ENCODE measurements around the gene ADAMTSL1. TPM values are rescaled to one million over a fixed set of nuclear protein-coding genes. Genes with fewer than 3 reads are reported as not detected.
A peak's percentile ranks its signal among the peaks of the same experiment; 100 is the strongest.

ADAMTSL1 gene
- total and polyA plus RNA-seq, 2 experiments from 2014 or later: 2.3 to 5.0 TPM

- ATAC-seq (no peak), DNase-seq (ENCODE audit: low spot score) (no peak)
- peak overlapping the region; percentile 69 for H3K4me2 ChIP-seq
- H4K20me1 ChIP-seq (replicated peaks; ENCODE audit: insufficient read depth): no peaks in the 10 kb centered on the region
- Mint-ChIP-seq H3K9me3 (peaks cover 3% of the 10 kb centered on the region; the same call in 2 of the 3 replicates), H3K4me1 (peaks cover 47% of the 10 kb centered on the region), H3K27ac (no peak overlapping the region), H3K36me3 (ENCODE audit: low read depth) (0 out of 3 replicates have a peak, but pooled peaks cover 2% of the 10 kb centered on the region), H3K4me3 (no peak overlapping the region), H3K27me3 (ENCODE audit: insufficient read depth, low read depth, poor library complexity) (peaks cover 3% of the 10 kb centered on the region)
- H3K4me3 ChIP-seq: no peak overlapping the region; the same call in 1 of the 2 replicates
- H3F3A ChIP-seq (replicated peaks; ENCODE audit: low read depth): no peaks in the 10 kb centered on the region; the same call in 1 of the 2 replicates
- H3K27ac ChIP-seq (ENCODE audit: low read depth): no peak overlapping the region
- TF ChIP-seq CTCF (conservative IDR thresholded peaks at IDR 0.05; ENCODE audit: low read depth in 2 of 2): no peak
- no peak for TF ChIP-seq EZH2phosphoT487 (IDR thresholded peaks at IDR 0.05; ENCODE audit: unreplicated experiment)
- TF ChIP-seq ETS1 (IDR thresholded peaks at IDR 0.05): no peak
- TF ChIP-seq ZNF114 (CRISPR knock-in tag; IDR thresholded peaks at IDR 0.05): no peak
- TF ChIP-seq REST (IDR thresholded peaks at IDR 0.05; ENCODE audit: unreplicated experiment): no peak
- TF ChIP-seq ZNF462 (CRISPR knock-in tag; IDR thresholded peaks at IDR 0.05): no peak
- TF ChIP-seq JUNB (IDR thresholded peaks at IDR 0.05; ENCODE audit: unreplicated experiment): no peak
- no peak for TF ChIP-seq CREB1 (CRISPR knock-in tag; IDR thresholded peaks at IDR 0.05; ENCODE audit: low read depth)
- no peak for TF ChIP-seq EZH2 (IDR thresholded peaks at IDR 0.05; ENCODE audit: low read depth, unreplicated experiment)
- TF ChIP-seq STAT1 (IDR thresholded peaks at IDR 0.05; ENCODE audit: unreplicated experiment): no peak
- no peak for TF ChIP-seq POLR2AphosphoS5 (IDR thresholded peaks at IDR 0.05; ENCODE audit: low read depth)
- TF ChIP-seq NANOG (IDR thresholded peaks at IDR 0.05; ENCODE audit: borderline replicate concordance): no peak
- TF ChIP-seq ZNF331 (CRISPR knock-in tag; IDR thresholded peaks at IDR 0.05; ENCODE audit: low read depth): no peak
- H2AFZ ChIP-seq: 0 out of 2 replicates have a peak overlapping the region, but pooled peaks have one; percentile 88
- H3K4me1 ChIP-seq (ENCODE audit: insufficient read depth): peaks cover 48% of the 10 kb centered on the region
- no peaks in the 10 kb centered on the region for H3K79me2 ChIP-seq (replicated peaks; ENCODE audit: insufficient read depth)
- no peaks in the 10 kb centered on the region for H3K27me3 ChIP-seq (ENCODE audit: insufficient read depth)
- no peaks in the 10 kb centered on the region for H3K36me3 ChIP-seq (ENCODE audit: insufficient read depth)
- H3K9me2 ChIP-seq (ENCODE audit: insufficient read depth): no peaks in the 10 kb centered on the region
Observed at GRCh38 chr9:18472435-18472834, 1.5 kb upstream of the ADAMTSL1 start.
